HepG2 (cell line): Measurements from ENCODE around the gene RHOC. TPM values are rescaled to one million over a fixed set of nuclear protein-coding genes. Genes with fewer than 3 reads are reported as not detected.
"Not testable (repeated sequence)": the region's sequence is repeated elsewhere in the genome, so short reads cannot be mapped to it uniquely, and the experiment has no call there.

Experiments used
- ATAC-seq: fragments of 200-7000 bp; cut with Tn5 transposase; 3 replicates; pipeline ENCODE4 v1.9.1; 2020; ENCODE audit warnings: mild to moderate bottlenecking, moderate library complexity
- BruUV-seq: library from RNA; stranded (reverse); fragments of 400-500 nt; replicated peaks from 2 replicates; lab custom pipeline; 2021; lab: Mats Ljungman, UMichigan
- CTCF ChIA-PET: fragments of 300-600 bp; formaldehyde crosslinking; extraction: SDS; loops from one replicate; lab custom pipeline; 2021; ENCODE audit warnings: low total read pairs, inconsistent platforms, low intra/inter-chr PET ratio; lab: Yijun Ruan, JAX
- POLR2A ChIA-PET: fragments of 350-600 bp; sonication (Branson Sonifier 250); formaldehyde crosslinking; loops from one replicate; lab custom pipeline; 2020; ENCODE audit warnings: antibody characterized with exemption, inconsistent platforms; lab: Yijun Ruan, JAX
- DNase-seq: peaks from one replicate; pipeline ENCODE4 v3.0.0-alpha.2; 2015; ENCODE audit warnings: low spot score
- FAIRE-seq: peaks from 3 replicates; lab custom pipeline; 2011; peaks lifted over from hg19 to GRCh38; lab: Jason Lieb, UNC
- H2AFZ ChIP-seq: one replicate; pipeline ENCODE4 v1.6.1; 2011; ENCODE audit warnings: low read length, inconsistent platforms
- H3K27ac ChIP-seq: fragments of 300-600 bp; 3 replicates; pipeline ENCODE4 v1.8.0; 2011; ENCODE audit warnings: mixed run types, mild to moderate bottlenecking, mixed read lengths, low read length, inconsistent platforms; ENCODE audit not compliant: insufficient read depth; ENCODE audit errors: extremely low read length
- H3K27me3 ChIP-seq, 2 experiments: fragments of 200-600 bp in 1 of 2; 2 replicates in 1 of 2; 3 replicates in 1 of 2; pipeline versions ENCODE4 v1.6.0 to v1.8.0; 2011; ENCODE audit warnings: low read length in 2 of 2, mild to moderate bottlenecking in 2 of 2, moderate library complexity in 2 of 2, inconsistent platforms in 1 of 2; ENCODE audit not compliant: insufficient read depth in 2 of 2, control insufficient read depth in 1 of 2
- H3K36me3 ChIP-seq, 2 experiments: fragments of 200-600 bp in 1 of 2; replicated peaks in 1 of 2; 2 replicates in 1 of 2; 3 replicates in 1 of 2; pipeline versions ENCODE4 v1.5.1 to v1.8.0; 2011; ENCODE audit warnings: low read length in 2 of 2, inconsistent platforms in 1 of 2; ENCODE audit not compliant: insufficient read depth in 2 of 2, control insufficient read depth in 1 of 2
- H3K4me1 ChIP-seq: 2 replicates; pipeline ENCODE4 v1.5.1; 2012; ENCODE audit warnings: low read length, inconsistent platforms; ENCODE audit not compliant: insufficient read depth
- H3K4me2 ChIP-seq: 2 replicates; pipeline ENCODE4 v1.6.0; 2011; ENCODE audit warnings: low read depth, low read length, inconsistent platforms
- H3K4me3 ChIP-seq, 3 experiments: fragments of 200-600 bp in 1 of 3; sonication (generic), shearing (Covaris generic) in 1 of 3; replicated peaks in 1 of 3; 2 replicates each; pipeline ENCODE4 v1.5.1; 2011 to 2016; ENCODE audit warnings: low read length in 3 of 3, inconsistent platforms in 2 of 3, low read depth in 2 of 3, mild to moderate bottlenecking in 2 of 3, control low read depth in 1 of 3, mixed read lengths in 1 of 3; ENCODE audit not compliant: insufficient read depth in 1 of 3
- H3K79me2 ChIP-seq: one replicate; pipeline ENCODE4 v1.6.1; 2011; ENCODE audit warnings: low read length, inconsistent platforms; ENCODE audit not compliant: insufficient read depth
- H3K9ac ChIP-seq: 2 replicates; pipeline ENCODE4 v1.6.0; 2011; ENCODE audit warnings: mild to moderate bottlenecking, low read depth, low read length, inconsistent platforms; ENCODE audit not compliant: insufficient read depth
- H3K9me3 ChIP-seq: 2 replicates; pipeline ENCODE4 v1.5.1; 2012; ENCODE audit warnings: mild to moderate bottlenecking, low read length
- H4K20me1 ChIP-seq: 2 replicates; pipeline ENCODE4 v1.6.0; 2011; ENCODE audit warnings: inconsistent platforms, mild to moderate bottlenecking, low read length, moderate library complexity; ENCODE audit not compliant: insufficient read depth
- IKZF5 ChIP-seq: IDR thresholded peaks from 2 replicates; pipeline ENCODE4 v1.6.1; 2018; ENCODE audit warnings: missing genetic modification reagents, mild to moderate bottlenecking, missing compliant biosample characterization
- WGBS: methylation state at CpG from one replicate; pipeline ENCODE4 v1.1.6; 2017; ENCODE audit warnings: low lambda C conversion rate; 5-methylcytosine and 5-hydroxymethylcytosine counted together
- in situ Hi-C: cut with HindIII; loops from 2 replicates; pipeline ENCODE4 v1.10.0; 2017; ENCODE audit warnings: low pct_unique_long_range_greater_than_20kb; ENCODE audit not compliant: extremely low pct_ligation_motif_present
- intact Hi-C: fragments of 100-400 bp; cut with micrococcal nuclease; formaldehyde crosslinking; loops from one replicate; pipeline ENCODE4 v1.10.0; 2022; ENCODE audit not compliant: unreplicated experiment
- polyA plus RNA-seq, 8 experiments: library from polyadenylated mRNA; depleted of rRNA in 3 of 8; stranded (reverse) in 7 of 8; unstranded in 1 of 8; fragments of >200 nt; fragmentation: Illumina TruSeq in 4 of 8; extraction: Trizol in 4 of 8; gene quantifications; 2 replicates each; pipeline versions ENCODE4 v1.2.1 to v1.2.3, GENCODE V29; 2011 to 2016; ENCODE audit warnings: low read depth in 4 of 8, missing spikeins in 1 of 8, mixed read lengths in 1 of 8; ENCODE audit not compliant: insufficient read depth in 1 of 8
- total RNA-seq, 5 experiments: library from RNA; depleted of rRNA; stranded (reverse); fragments of >200 nt; fragmentation: Illumina TruSeq; extraction: Trizol; gene quantifications; 2 replicates each; pipeline ENCODE4 v1.2.3, GENCODE V29; 2016; ENCODE audit warnings: low read depth in 1 of 5

Gene RHOC
- total and polyA plus RNA-seq, 2 of the 13 experiments (the other 11 are each of a cell fraction or from before 2014, with no cell fraction given) = 64.3 to 182 TPM

DNA sequence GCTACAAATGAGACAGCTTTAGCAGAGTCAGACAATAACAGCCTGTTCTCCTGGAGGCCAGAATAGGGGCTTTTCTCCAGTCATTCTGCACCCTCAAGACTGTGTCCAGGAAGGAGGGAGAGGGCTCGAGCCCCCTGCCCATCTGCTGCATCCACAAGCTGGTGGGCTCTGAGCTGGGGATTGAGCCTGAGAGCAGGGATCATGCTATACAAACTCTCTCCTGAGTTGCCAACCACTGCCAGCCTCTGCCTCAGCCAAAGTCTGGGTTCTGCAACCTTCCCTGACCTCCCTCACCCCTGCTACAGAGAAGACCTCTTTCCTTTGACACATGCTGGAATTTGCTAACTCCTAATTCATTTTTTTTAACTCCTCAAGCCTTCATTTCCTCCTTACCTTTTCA lies 23.0 kb upstream of the RHOC start (continued):
- TF ChIP-seq IKZF5 = no peak

DNA sequence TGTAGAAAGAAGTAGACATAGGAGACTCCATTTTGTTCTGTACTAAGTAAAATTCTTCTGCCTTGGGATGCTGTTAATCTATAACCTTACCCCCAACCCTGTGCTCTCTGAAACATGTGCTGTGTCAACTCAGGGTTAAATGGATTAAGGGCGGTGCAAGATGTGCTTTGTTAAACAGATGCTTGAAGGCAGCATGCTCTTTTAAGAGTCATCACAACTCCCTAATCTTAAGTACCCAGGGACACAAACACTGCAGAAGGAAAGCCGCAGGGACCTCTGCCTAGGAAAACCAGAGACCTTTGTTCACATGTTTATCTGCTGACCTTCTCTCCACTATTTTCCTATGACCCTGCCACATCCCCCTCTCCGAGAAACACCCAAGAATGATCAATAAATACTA lies 22.1 kb upstream of the RHOC start:
- CTCF ChIA-PET = not testable (repeated sequence)

GRCh38 chr1:112728306-112728971 lies 21.5 kb upstream of the RHOC start:
- POLR2A ChIA-PET, H3K27me3 ChIP-seq, BruUV-seq, in situ Hi-C loops, CTCF ChIA-PET, H3K79me2 ChIP-seq, H3K27ac ChIP-seq, H3K4me3 ChIP-seq, ATAC-seq, H3K4me1 ChIP-seq, intact Hi-C loops, DNase-seq, H3K9me3 ChIP-seq, FAIRE-seq, H3K9ac ChIP-seq, H3K4me2 ChIP-seq, H4K20me1 ChIP-seq, H3K36me3 ChIP-seq, H2AFZ ChIP-seq: not testable (repeated sequence)
- WGBS = 79% methylated on average over 22 of the region's 33 CpGs

More for the DNA sequence above, 22.1 kb upstream of the RHOC start:
- H4K20me1 ChIP-seq, H3K79me2 ChIP-seq, H3K9me3 ChIP-seq, BruUV-seq, H3K4me1 ChIP-seq, FAIRE-seq, intact Hi-C loops, H3K9ac ChIP-seq, H3K36me3 ChIP-seq, POLR2A ChIA-PET, in situ Hi-C loops, H3K27me3 ChIP-seq, ATAC-seq, H3K4me2 ChIP-seq, H2AFZ ChIP-seq, H3K4me3 ChIP-seq, H3K27ac ChIP-seq, DNase-seq: not testable (repeated sequence)
- WGBS = 3% methylated on average over 3 of the region's 3 CpGs
